Ishikawa (cell line): ENCODE measurements around the gene TUBB1.

ENCODE experiments used
- CEBPB ChIP-seq: IDR thresholded peaks from 2 replicates; pipeline ENCODE4 v1.6.1; 2012
- EP300 ChIP-seq: IDR thresholded peaks from 2 replicates; pipeline ENCODE4 v1.6.1; 2012; ENCODE audit warnings: borderline replicate concordance
- FOXM1 ChIP-seq: IDR thresholded peaks from 2 replicates; pipeline ENCODE4 v1.6.1; 2012; ENCODE audit warnings: low read depth, borderline replicate concordance
- NFIC ChIP-seq: IDR thresholded peaks from 2 replicates; pipeline ENCODE4 v1.6.1; 2012
- RAD21 ChIP-seq: IDR thresholded peaks from 2 replicates; pipeline ENCODE4 v1.6.1; 2012; ENCODE audit warnings: low read depth
- TAF1 ChIP-seq: IDR thresholded peaks from 2 replicates; pipeline ENCODE4 v1.6.1; 2012; ENCODE audit warnings: low read depth, mild to moderate bottlenecking
- TCF12 ChIP-seq: IDR thresholded peaks from 2 replicates; pipeline ENCODE4 v1.6.1; 2012; ENCODE audit warnings: low read depth
- TF ChIP-seq, protein P1 (sequence below): IDR thresholded peaks from 2 replicates; pipeline ENCODE4 v1.6.1; 2012
- TF ChIP-seq, protein P2 (sequence below): IDR thresholded peaks from 2 replicates; pipeline ENCODE4 v1.6.1; 2012

DNA sequence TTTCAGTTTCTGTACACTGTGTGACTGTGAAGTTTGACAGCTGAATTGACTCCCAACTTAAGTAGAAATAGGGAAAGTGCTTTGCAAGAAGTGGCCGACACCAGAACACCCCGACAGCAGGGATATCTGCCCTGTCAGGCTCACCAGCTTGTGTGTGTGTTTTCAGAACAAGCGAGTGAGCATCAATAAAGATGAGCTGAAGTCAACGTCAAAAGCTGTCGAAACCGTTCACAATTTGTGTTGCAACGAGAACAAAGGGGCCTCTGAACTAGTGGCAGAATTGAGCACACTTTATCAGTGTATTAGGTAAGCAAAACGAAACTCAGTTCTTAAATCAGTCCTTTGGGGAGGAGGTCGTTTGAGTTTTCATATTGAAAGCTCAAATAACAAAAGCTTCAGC lies 27.5 kb upstream of the TUBB1 start:
- TF ChIP-seq TAF1 (no peak), TCF12 (no peak), FOXM1 (no peak), NFIC (no peak), EP300 (no peak), CEBPB (no peak), RAD21 (no peak)
- TF ChIP-seq, protein P1, sequence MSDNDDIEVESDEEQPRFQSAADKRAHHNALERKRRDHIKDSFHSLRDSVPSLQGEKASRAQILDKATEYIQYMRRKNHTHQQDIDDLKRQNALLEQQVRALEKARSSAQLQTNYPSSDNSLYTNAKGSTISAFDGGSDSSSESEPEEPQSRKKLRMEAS = no peak
- TF ChIP-seq, protein P2, sequence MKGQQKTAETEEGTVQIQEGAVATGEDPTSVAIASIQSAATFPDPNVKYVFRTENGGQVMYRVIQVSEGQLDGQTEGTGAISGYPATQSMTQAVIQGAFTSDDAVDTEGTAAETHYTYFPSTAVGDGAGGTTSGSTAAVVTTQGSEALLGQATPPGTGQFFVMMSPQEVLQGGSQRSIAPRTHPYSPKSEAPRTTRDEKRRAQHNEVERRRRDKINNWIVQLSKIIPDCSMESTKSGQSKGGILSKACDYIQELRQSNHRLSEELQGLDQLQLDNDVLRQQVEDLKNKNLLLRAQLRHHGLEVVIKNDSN = no peak
